Astrocyte (in vitro differentiated cells and primary cell): ENCODE measurements around the gene SMG7. TPM values are rescaled to one million over a fixed set of nuclear protein-coding genes. Genes with fewer than 3 reads are reported as not detected.

Source experiments
- DNase-seq: peaks from one replicate; pipeline ENCODE4 v3.0.0-alpha.2; 2010; ENCODE audit warnings: low read depth
- FAIRE-seq: peaks from 2 replicates; lab custom pipeline; 2011; peaks lifted over from hg19 to GRCh38; lab: Jason Lieb, UNC
- H2AFZ ChIP-seq: 2 replicates; pipeline ENCODE4 v1.6.0; 2012; ENCODE audit warnings: low read depth, low read length, inconsistent platforms
- H3K27ac ChIP-seq: 2 replicates; pipeline ENCODE4 v1.5.1; 2011; ENCODE audit warnings: low read depth, low read length, inconsistent platforms
- H3K27me3 ChIP-seq: 2 replicates; pipeline ENCODE4 v1.6.0; 2011; ENCODE audit warnings: low read length, inconsistent platforms; ENCODE audit not compliant: insufficient read depth
- H3K36me3 ChIP-seq: 2 replicates; pipeline ENCODE4 v1.5.1; 2011; ENCODE audit warnings: low read length, inconsistent platforms; ENCODE audit not compliant: insufficient read depth
- H3K4me1 ChIP-seq: 2 replicates; pipeline ENCODE4 v1.5.1; 2011; ENCODE audit warnings: low read length, inconsistent platforms; ENCODE audit not compliant: insufficient read depth
- H3K4me2 ChIP-seq: 2 replicates; pipeline ENCODE4 v1.6.0; 2012; ENCODE audit warnings: low read length, inconsistent platforms
- H3K4me3 ChIP-seq: 2 replicates; pipeline ENCODE4 v1.5.1; 2011; ENCODE audit warnings: low read depth, mild to moderate bottlenecking, low read length, inconsistent platforms; ENCODE audit not compliant: insufficient read depth
- H3K79me2 ChIP-seq: 2 replicates; pipeline ENCODE4 v1.6.0; 2012; ENCODE audit warnings: mild to moderate bottlenecking, low read length, inconsistent platforms; ENCODE audit not compliant: insufficient read depth
- H3K9ac ChIP-seq: 2 replicates; pipeline ENCODE4 v1.6.0; 2012; ENCODE audit warnings: mild to moderate bottlenecking, low read length, inconsistent platforms
- H3K9me3 ChIP-seq: 2 replicates; pipeline ENCODE4 v1.5.1; 2012; ENCODE audit warnings: low read depth, mild to moderate bottlenecking, low read length, inconsistent platforms; ENCODE audit not compliant: insufficient read depth
- H4K20me1 ChIP-seq: 2 replicates; pipeline ENCODE4 v1.6.0; 2012; ENCODE audit warnings: low read length, inconsistent platforms; ENCODE audit not compliant: insufficient read depth
- H3K27ac Mint-ChIP-seq: one replicate; pipeline ENCODE4 v1.8.0; 2021; ENCODE audit warnings: mild to moderate bottlenecking, mixed read lengths; ENCODE audit not compliant: unreplicated experiment
- H3K27me3 Mint-ChIP-seq: one replicate; pipeline ENCODE4 v1.8.0; 2021; ENCODE audit warnings: low read depth, mixed read lengths; ENCODE audit not compliant: unreplicated experiment
- H3K36me3 Mint-ChIP-seq: one replicate; pipeline ENCODE4 v1.8.0; 2021; ENCODE audit warnings: low read depth, mixed read lengths; ENCODE audit not compliant: unreplicated experiment
- H3K4me1 Mint-ChIP-seq: one replicate; pipeline ENCODE4 v1.8.0; 2021; ENCODE audit warnings: low read depth, mixed read lengths; ENCODE audit not compliant: unreplicated experiment
- H3K4me3 Mint-ChIP-seq: one replicate; pipeline ENCODE4 v1.8.0; 2021; ENCODE audit warnings: mild to moderate bottlenecking, moderate library complexity, mixed read lengths; ENCODE audit not compliant: unreplicated experiment
- H3K9me3 Mint-ChIP-seq: one replicate; pipeline ENCODE4 v1.8.0; 2021; ENCODE audit warnings: mild to moderate bottlenecking, mixed read lengths; ENCODE audit not compliant: unreplicated experiment
- CTCF ChIP-seq: IDR thresholded peaks from 2 replicates; pipeline ENCODE4 v1.5.1; 2011; ENCODE audit warnings: low read depth, mild to moderate bottlenecking, inconsistent platforms, low read length, moderate library complexity; ENCODE audit not compliant: insufficient read depth
- EZH2 ChIP-seq: IDR thresholded peaks from 2 replicates; pipeline ENCODE4 v1.6.1; 2012; ENCODE audit warnings: mild to moderate bottlenecking, low read length, inconsistent platforms; ENCODE audit not compliant: insufficient read depth
- total RNA-seq: library from RNA; stranded (reverse); gene quantifications from 2 replicates; pipeline ENCODE4 v1.2.1, GENCODE V29; 2021

SMG7 gene
- total RNA-seq, 1 donor from 2014 or later, result 59.8 TPM

- Histone ChIP-seq H4K20me1 (no peaks in the 10 kb centered on the region), H3K4me3 (no peak overlapping the region), H3K9ac (no peak overlapping the region), H3K27ac (no peak overlapping the region), H3K36me3 (no peaks in the 10 kb centered on the region), H2AFZ (no peak overlapping the region), H3K79me2 (no peaks in the 10 kb centered on the region), H3K4me2 (no peak overlapping the region), H3K9me3 (no peaks in the 10 kb centered on the region), H3K27me3 (no peaks in the 10 kb centered on the region), H3K4me1 (no peaks in the 10 kb centered on the region)
- Mint-ChIP-seq H3K27me3 (peaks cover 3% of the 10 kb centered on the region), H3K36me3 (no peaks in the 10 kb centered on the region), H3K4me1 (no peaks in the 10 kb centered on the region), H3K4me3 (no peak overlapping the region), H3K27ac (no peak overlapping the region), H3K9me3 (no peaks in the 10 kb centered on the region)
- FAIRE-seq (no peak), DNase-seq (no peak)
- no peak for TF ChIP-seq EZH2
- no peak for TF ChIP-seq CTCF
Observed at GRCh38 chr1:183432548-183432875, 39.8 kb upstream of the SMG7 start.

- no peaks in the 10 kb centered on the region for H3K27me3 ChIP-seq
- H3K9me3 Mint-ChIP-seq, result no peaks in the 10 kb centered on the region
- no peak overlapping the region for H3K9ac ChIP-seq
- H3K36me3 Mint-ChIP-seq, result no peaks in the 10 kb centered on the region
- DNase-seq (no peak), FAIRE-seq (no peak)
- no peaks in the 10 kb centered on the region for H4K20me1 ChIP-seq
- no peak overlapping the region for H3K27ac ChIP-seq
- H2AFZ ChIP-seq, result no peak overlapping the region
- no peaks in the 10 kb centered on the region for H3K4me1 Mint-ChIP-seq
- no peaks in the 10 kb centered on the region for H3K9me3 ChIP-seq
- H3K4me3 Mint-ChIP-seq, result no peak overlapping the region
- H3K4me3 ChIP-seq, result no peak overlapping the region
- TF ChIP-seq EZH2 (no peak), CTCF (no peak)
- no peaks in the 10 kb centered on the region for H3K79me2 ChIP-seq
- peaks cover 3% of the 10 kb centered on the region for H3K27me3 Mint-ChIP-seq
- H3K27ac Mint-ChIP-seq, result no peak overlapping the region
- no peak overlapping the region for H3K4me2 ChIP-seq
- no peaks in the 10 kb centered on the region for H3K4me1 ChIP-seq
- no peaks in the 10 kb centered on the region for H3K36me3 ChIP-seq
Observed at GRCh38 chr1:183433703-183434102, 38.6 kb upstream of the SMG7 start.

- Histone ChIP-seq H3K4me1 (no peaks in the 10 kb centered on the region), H3K4me2 (no peak overlapping the region), H2AFZ (no peak overlapping the region), H3K27me3 (no peaks in the 10 kb centered on the region), H3K79me2 (no peaks in the 10 kb centered on the region), H3K4me3 (no peak overlapping the region), H3K9me3 (no peaks in the 10 kb centered on the region), H4K20me1 (no peaks in the 10 kb centered on the region), H3K9ac (no peak overlapping the region), H3K36me3 (no peaks in the 10 kb centered on the region), H3K27ac (no peak overlapping the region)
- DNase-seq, result no peak
- H3K4me3 Mint-ChIP-seq, result no peak overlapping the region
- no peaks in the 10 kb centered on the region for H3K9me3 Mint-ChIP-seq
- H3K36me3 Mint-ChIP-seq, result no peaks in the 10 kb centered on the region
- H3K27ac Mint-ChIP-seq, result no peak overlapping the region
- no peaks in the 10 kb centered on the region for H3K4me1 Mint-ChIP-seq
- peaks cover 3% of the 10 kb centered on the region for H3K27me3 Mint-ChIP-seq
- no peak for TF ChIP-seq CTCF
- TF ChIP-seq EZH2, result no peak
- no peak for FAIRE-seq
Observed at GRCh38 chr1:183435497-183435896, 36.8 kb upstream of the SMG7 start.
